Progenitor cell of endocrine pancreas (in vitro differentiated cells): Measurements from ENCODE around the gene GBF1. TPM values are rescaled to one million over a fixed set of nuclear protein-coding genes. Genes with fewer than 3 reads are reported as not detected.
A peak's percentile ranks its signal among the peaks of the same experiment; 100 is the strongest.

Source experiments
- DNase-seq: peaks from one replicate; pipeline ENCODE4 v3.0.0; 2021; ENCODE audit warnings: low spot score; ENCODE audit not compliant: unreplicated experiment
- H3K27ac Mint-ChIP-seq: 2 replicates; pipeline ENCODE4 v1.8.0; 2021; ENCODE audit warnings: mild to moderate bottlenecking, moderate library complexity, mixed read lengths
- H3K27me3 Mint-ChIP-seq: 2 replicates; pipeline ENCODE4 v1.8.0; 2021; ENCODE audit warnings: mixed read lengths
- H3K36me3 Mint-ChIP-seq: 2 replicates; pipeline ENCODE4 v1.8.0; 2022; ENCODE audit warnings: mixed read lengths; ENCODE audit not compliant: insufficient read depth
- H3K4me1 Mint-ChIP-seq: 2 replicates; pipeline ENCODE4 v1.8.0; 2021; ENCODE audit warnings: low read depth, mixed read lengths
- H3K4me3 Mint-ChIP-seq: 2 replicates; pipeline ENCODE4 v1.8.0; 2021; ENCODE audit warnings: low read depth, mild to moderate bottlenecking, moderate library complexity, mixed read lengths
- H3K9me3 Mint-ChIP-seq: 2 replicates; pipeline ENCODE4 v1.8.0; 2021; ENCODE audit warnings: low read depth, mixed read lengths
- CTCF ChIP-seq: fragments of 200-600 bp; sonication (generic); IDR thresholded peaks from one replicate; pipeline ENCODE4 v1.5.0; 2021; ENCODE audit warnings: antibody characterized with exemption, mild to moderate bottlenecking; ENCODE audit not compliant: unreplicated experiment
- total RNA-seq: library from RNA; stranded (reverse); gene quantifications from 2 replicates; pipeline ENCODE4 v1.2.1, GENCODE V29; 2021

Gene GBF1
- total RNA-seq, 1 donor from 2014 or later, result 54.6 TPM

GRCh38 chr10:102342458-102342857, 97.1 kb downstream of the GBF1 start:
- Mint-ChIP-seq H3K27ac (no peak overlapping the region), H3K4me3 (no peak overlapping the region), H3K9me3 (no peaks in the 10 kb centered on the region), H3K27me3 (no peaks in the 10 kb centered on the region), H3K36me3 (peaks cover 12% of the 10 kb centered on the region), H3K4me1 (peaks cover 6% of the 10 kb centered on the region)
- no peak for DNase-seq
- no peak for TF ChIP-seq CTCF

- H3K9me3 Mint-ChIP-seq, result no peaks in the 10 kb centered on the region
- no peak for DNase-seq
- peaks cover 12% of the 10 kb centered on the region for H3K36me3 Mint-ChIP-seq
- H3K27me3 Mint-ChIP-seq, result no peaks in the 10 kb centered on the region
- TF ChIP-seq CTCF, result no peak
- H3K4me3 Mint-ChIP-seq, result no peak overlapping the region
- H3K4me1 Mint-ChIP-seq, result peaks cover 6% of the 10 kb centered on the region
- H3K27ac Mint-ChIP-seq, result no peak overlapping the region
Observed at GRCh38 chr10:102342958-102343357, 97.6 kb downstream of the GBF1 start.

- H3K4me3 Mint-ChIP-seq, result no peak overlapping the region
- no peak for DNase-seq
- TF ChIP-seq CTCF, result no peak
- H3K27me3 Mint-ChIP-seq, result no peaks in the 10 kb centered on the region
- H3K27ac Mint-ChIP-seq, result no peak overlapping the region
- peaks cover 6% of the 10 kb centered on the region for H3K4me1 Mint-ChIP-seq
- H3K36me3 Mint-ChIP-seq, result peaks cover 10% of the 10 kb centered on the region
- no peaks in the 10 kb centered on the region for H3K9me3 Mint-ChIP-seq
Observed at GRCh38 chr10:102344067-102344466, 98.7 kb downstream of the GBF1 start.

- TF ChIP-seq CTCF, result peak; percentile 61
- DNase-seq, result peak; percentile 16
- no peaks in the 10 kb centered on the region for H3K27me3 Mint-ChIP-seq
- no peak overlapping the region for H3K27ac Mint-ChIP-seq
- peaks cover 4% of the 10 kb centered on the region for H3K4me1 Mint-ChIP-seq
- H3K4me3 Mint-ChIP-seq, result no peak overlapping the region
- H3K9me3 Mint-ChIP-seq, result no peaks in the 10 kb centered on the region
- peaks cover 10% of the 10 kb centered on the region for H3K36me3 Mint-ChIP-seq
Observed at GRCh38 chr10:102347236-102347828, 102.0 kb downstream of the GBF1 start.

- H3K4me1 Mint-ChIP-seq, result peaks cover 2% of the 10 kb centered on the region
- no peak overlapping the region for H3K27ac Mint-ChIP-seq
- H3K27me3 Mint-ChIP-seq, result no peaks in the 10 kb centered on the region
- no peaks in the 10 kb centered on the region for H3K9me3 Mint-ChIP-seq
- H3K36me3 Mint-ChIP-seq, result peaks cover 6% of the 10 kb centered on the region
- peak; percentile 89 for TF ChIP-seq CTCF
- H3K4me3 Mint-ChIP-seq, result no peak overlapping the region
- DNase-seq, result peak; percentile 64
Observed at GRCh38 chr10:102352066-102352715, 106.9 kb downstream of the GBF1 start.
